MV-4-11 (cell line): Measurements from ENCODE around the gene ADCY5.

Experiments
- DNase-seq: peaks from one replicate; lab custom pipeline; 2025; lab: John Stamatoyannopoulos, UW

ADCY5 gene

GRCh38 chr3:123429362-123430125 lies 19.3 kb downstream of the ADCY5 start:
- no peak for DNase-seq

GRCh38 chr3:123424999-123425712 lies 23.7 kb downstream of the ADCY5 start:
- no peak for DNase-seq

- no peak for DNase-seq
Measured at GRCh38 chr3:123424321-123424998, 24.4 kb downstream of the ADCY5 start.

- DNase-seq, result no peak
Measured at GRCh38 chr3:123423806-123424205, 25.1 kb downstream of the ADCY5 start.

GRCh38 chr3:123423031-123423430 lies 25.9 kb downstream of the ADCY5 start:
- no peak for DNase-seq

- no peak for DNase-seq
Measured at GRCh38 chr3:123422457-123422856, 26.4 kb downstream of the ADCY5 start.

GRCh38 chr3:123421353-123422174 lies 27.3 kb downstream of the ADCY5 start:
- no peak for DNase-seq

GRCh38 chr3:123420416-123420968 lies 28.4 kb downstream of the ADCY5 start:
- no peak for DNase-seq

GRCh38 chr3:123419850-123420297 lies 29.0 kb downstream of the ADCY5 start:
- DNase-seq, result no peak

GRCh38 chr3:123419181-123419849 lies 29.6 kb downstream of the ADCY5 start:
- no peak for DNase-seq

GRCh38 chr3:123416647-123417046 lies 32.2 kb downstream of the ADCY5 start:
- DNase-seq, result no peak

GRCh38 chr3:123416173-123416572 lies 32.7 kb downstream of the ADCY5 start:
- no peak for DNase-seq

GRCh38 chr3:123414973-123415775 lies 33.7 kb downstream of the ADCY5 start:
- no peak for DNase-seq

- DNase-seq, result no peak
Measured at GRCh38 chr3:123412811-123413604, 35.9 kb downstream of the ADCY5 start.

GRCh38 chr3:123412076-123412475 lies 36.8 kb downstream of the ADCY5 start:
- no peak for DNase-seq

GRCh38 chr3:123411340-123412040 lies 37.4 kb downstream of the ADCY5 start:
- DNase-seq, result no peak

GRCh38 chr3:123410149-123410515 lies 38.8 kb downstream of the ADCY5 start:
- no peak for DNase-seq

- no peak for DNase-seq
Measured at GRCh38 chr3:123409443-123410148, 39.3 kb downstream of the ADCY5 start.
